Right lobe of liver (tissue), 6 donors: Measurements from ENCODE around the gene RAD50. TPM values are rescaled to one million over a fixed set of nuclear protein-coding genes. Genes with fewer than 3 reads are reported as not detected.
"Not testable (repeated sequence)": the region's sequence is repeated elsewhere in the genome, so short reads cannot be mapped to it uniquely, and the experiment has no call there.

Source experiments
- ATAC-seq, 4 donors: fragments of 200-7000 bp; cut with Tn5 transposase; one replicate each; pipeline ENCODE4 v1.9.1; 2020; ENCODE audit warnings: mild to moderate bottlenecking in 4 of 4, moderate library complexity in 4 of 4
- DNase-seq, 3 donors: peaks; one replicate each; pipeline ENCODE4 v3.0.0-alpha.2; 2020
- H3K27ac ChIP-seq, 3 donors: fragments of 200-600 bp; one replicate each; pipeline ENCODE4 v1.8.0; 2022
- H3K27me3 ChIP-seq, 2 donors: fragments of 200-600 bp; one replicate each; pipeline ENCODE4 v1.8.0; 2022
- H3K36me3 ChIP-seq, 4 donors: fragments of 200-600 bp; sonication (generic) in 1 of 4; one replicate each; pipeline versions ENCODE4 v1.5.1 to v1.8.0; 2017 to 2022; ENCODE audit warnings: control low read depth in 1 of 4
- H3K4me1 ChIP-seq, 4 donors: fragments of 200-600 bp; sonication (generic) in 1 of 4; one replicate each; pipeline versions ENCODE4 v1.5.1 to v1.8.0; 2017 to 2022; ENCODE audit warnings: control low read depth in 1 of 4
- H3K4me3 ChIP-seq, 3 donors: fragments of 200-600 bp; one replicate each; pipeline ENCODE4 v1.8.0; 2022
- H3K9me3 ChIP-seq, 4 donors: fragments of 200-600 bp; sonication (generic) in 1 of 4; one replicate each; pipeline versions ENCODE4 v1.5.1 to v1.8.0; 2017 to 2022; ENCODE audit warnings: control low read depth in 1 of 4
- CTCF ChIP-seq, 4 donors: fragments of 200-600 bp in 3 of 4; fragments of 450-650 bp in 1 of 4; IDR thresholded peaks; one replicate each; pipeline versions ENCODE4 v1.5.1 to v1.8.0; 2016 to 2022; ENCODE audit warnings: antibody characterized with exemption in 4 of 4, mild to moderate bottlenecking in 2 of 4
- POLR2A ChIP-seq: fragments of 450-650 bp; IDR thresholded peaks from one replicate; pipeline ENCODE4 v1.6.1; 2017; ENCODE audit warnings: antibody characterized with exemption, mild to moderate bottlenecking
- WGBS: methylation state at CpG from one replicate; pipeline ENCODE4 v1.1.6; 2018; ENCODE audit warnings: low coverage, low lambda C conversion rate; ENCODE audit not compliant: insufficient coverage; ENCODE audit errors: missing lambda C conversion rate; 5-methylcytosine and 5-hydroxymethylcytosine counted together
- intact Hi-C, 2 donors: fragments of 100-400 bp; cut with DNase I; formaldehyde crosslinking; loops; one replicate each; pipeline versions ENCODE4 v1.11.2 to v1.14.1; 2022
- long read RNA-seq: library from polyadenylated mRNA; unstranded; transcript quantifications from one replicate; pipeline ENCODE4 v2.0.0, GENCODE V29; 2019
- total RNA-seq, 6 experiments: library from RNA; depleted of rRNA in 2 of 6; stranded (reverse); fragments of >200 nt in 2 of 6; fragmentation: NEBNext Ultra II Directional in 3 of 6; extraction: Animal tissue kit (Norgen Biotek cat#: 25700) in 3 of 6; gene quantifications; one replicate each; pipeline versions ENCODE4 v1.1.0 to v1.2.4, GENCODE V29; 2016 to 2023
- donor health status: DM: no; HTN: yes; CAD: no.
- donor health status: DM: no; HTN: no; CAD: no.
- donor health status: DM: no; HTN: no; CAD: no.
- donor health status: DM: no; HTN: yes; CAD: no.
- donor health status: DM: no; HTN: yes; CAD: no.

The RAD50 gene
- total RNA-seq, result 10 to 100 TPM; 14.1 to 27.7 (median 17.9) TPM
- long read RNA-seq, partial matches to known transcripts, result 2 of 2 reads
- long read RNA-seq, other reads (novel, unspliced or antisense), result 0 of 2 reads

- Histone ChIP-seq H3K27me3 (no peaks in the 10 kb centered on the region), H3K4me3 (peak within 1 kb of the TSS; percentile 70 to 83 (median 83)), H3K9me3 (no peaks in the 10 kb centered on the region), H3K27ac (peak within 1 kb of the TSS; percentile 61 to 86 (median 65)), H3K36me3 (peaks cover 0 to under 1% (median 0%) of the 10 kb centered on the region in 4 donors), H3K4me1 (peaks cover 0 to 14% (median 6%) of the 10 kb centered on the region in 4 donors)
- intact Hi-C loops, result no loop called here
- WGBS, result 1% methylated on average over 12 of the region's 53 CpGs
- TF ChIP-seq CTCF (IDR thresholded peaks at IDR 0.05) (no peak), POLR2A (peak; percentile 82)
- DNase-seq, result peak; percentile 93 to 96 (median 95)
- peak; percentile 97 to 99 (median 98) for ATAC-seq
Observed at GRCh38 chr5:132556763-132557477, at the start of gene RAD50. RAD50 (plus strand) TSS chr5:132556977; CDS start chr5:132557325, 348 bp downstream.

- TF ChIP-seq POLR2A (no peak), CTCF (IDR thresholded peaks at IDR 0.05) (no peak)
- peaks cover 0 to 13% (median 2%) of the 10 kb centered on the region in 4 donors for H3K4me1 ChIP-seq
- DNase-seq (no peak), ATAC-seq (no peak)
- no peaks in the 10 kb centered on the region for H3K27me3 ChIP-seq
- no peak overlapping the region for H3K4me3 ChIP-seq
- H3K9me3 ChIP-seq, result no peaks in the 10 kb centered on the region
- no peaks in the 10 kb centered on the region for H3K36me3 ChIP-seq
- intact Hi-C loops, result no loop called here
- H3K27ac ChIP-seq, result no peak overlapping the region
Observed at GRCh38 chr5:132510076-132510475, 46.7 kb upstream of the RAD50 start.

GRCh38 chr5:132513618-132514336 lies 43.0 kb upstream of the RAD50 start:
- intact Hi-C loops, H3K36me3 ChIP-seq, H3K4me3 ChIP-seq, H3K4me1 ChIP-seq, ATAC-seq, H3K27ac ChIP-seq, H3K27me3 ChIP-seq, H3K9me3 ChIP-seq, DNase-seq: not testable (repeated sequence)
- WGBS, result 59% methylated on average over 3 of the region's 25 CpGs

- H3K36me3 ChIP-seq, ATAC-seq, H3K9me3 ChIP-seq, intact Hi-C loops, H3K27me3 ChIP-seq, H3K27ac ChIP-seq, H3K4me3 ChIP-seq, DNase-seq, H3K4me1 ChIP-seq: not testable (repeated sequence)
- 67% methylated on average over 1 of the region's 1 CpG for WGBS
Observed at GRCh38 chr5:132522067-132522466, 34.7 kb upstream of the RAD50 start.

- WGBS, result 56% methylated on average over 5 of the region's 5 CpGs
- ATAC-seq, DNase-seq, H3K36me3 ChIP-seq, H3K9me3 ChIP-seq, intact Hi-C loops, H3K27ac ChIP-seq, H3K4me3 ChIP-seq, H3K4me1 ChIP-seq, H3K27me3 ChIP-seq: not testable (repeated sequence)
Observed at GRCh38 chr5:132524877-132525276, 31.9 kb upstream of the RAD50 start.

GRCh38 chr5:132525299-132525724 lies 31.5 kb upstream of the RAD50 start:
- H3K27me3 ChIP-seq, result no peaks in the 10 kb centered on the region
- intact Hi-C loops, result no loop called here
- H3K27ac ChIP-seq, result no peak overlapping the region
- no peak for DNase-seq
- H3K4me1 ChIP-seq, result no peaks in the 10 kb centered on the region
- no peaks in the 10 kb centered on the region for H3K9me3 ChIP-seq
- H3K4me3 ChIP-seq, result no peak overlapping the region
- H3K36me3 ChIP-seq, result no peaks in the 10 kb centered on the region
- no peak for ATAC-seq
- TF ChIP-seq POLR2A (no peak), CTCF (IDR thresholded peaks at IDR 0.05) (no peak)
